NCI-H1694 (cell line): Measurements from ENCODE around the gene AQP12B.

Experiments used
- DNase-seq: peaks from one replicate; lab custom pipeline; 2025; lab: John Stamatoyannopoulos, UW

AQP12B gene

DNA sequence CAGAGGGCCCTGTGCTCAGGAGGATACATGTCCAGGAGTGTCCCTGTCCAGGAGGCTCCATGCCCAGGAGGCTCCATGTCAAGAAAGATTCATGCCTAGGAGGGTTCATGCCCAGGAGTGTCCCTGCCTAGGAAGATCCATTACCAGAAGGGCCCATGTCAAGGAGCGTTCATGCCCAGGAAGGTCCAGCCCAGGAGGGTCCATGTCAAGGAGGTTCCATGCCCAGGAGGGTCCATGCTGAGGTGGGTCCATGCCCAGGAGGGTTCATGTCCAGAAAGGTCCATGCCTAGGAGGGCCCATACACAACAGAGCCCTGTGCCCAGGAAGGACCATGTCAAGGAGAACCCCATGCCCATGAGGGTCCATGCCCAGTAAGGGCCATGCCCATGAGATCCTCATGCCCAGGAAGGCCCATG is 50.4 kb downstream of the AQP12B start:
- DNase-seq: no peak

DNA sequence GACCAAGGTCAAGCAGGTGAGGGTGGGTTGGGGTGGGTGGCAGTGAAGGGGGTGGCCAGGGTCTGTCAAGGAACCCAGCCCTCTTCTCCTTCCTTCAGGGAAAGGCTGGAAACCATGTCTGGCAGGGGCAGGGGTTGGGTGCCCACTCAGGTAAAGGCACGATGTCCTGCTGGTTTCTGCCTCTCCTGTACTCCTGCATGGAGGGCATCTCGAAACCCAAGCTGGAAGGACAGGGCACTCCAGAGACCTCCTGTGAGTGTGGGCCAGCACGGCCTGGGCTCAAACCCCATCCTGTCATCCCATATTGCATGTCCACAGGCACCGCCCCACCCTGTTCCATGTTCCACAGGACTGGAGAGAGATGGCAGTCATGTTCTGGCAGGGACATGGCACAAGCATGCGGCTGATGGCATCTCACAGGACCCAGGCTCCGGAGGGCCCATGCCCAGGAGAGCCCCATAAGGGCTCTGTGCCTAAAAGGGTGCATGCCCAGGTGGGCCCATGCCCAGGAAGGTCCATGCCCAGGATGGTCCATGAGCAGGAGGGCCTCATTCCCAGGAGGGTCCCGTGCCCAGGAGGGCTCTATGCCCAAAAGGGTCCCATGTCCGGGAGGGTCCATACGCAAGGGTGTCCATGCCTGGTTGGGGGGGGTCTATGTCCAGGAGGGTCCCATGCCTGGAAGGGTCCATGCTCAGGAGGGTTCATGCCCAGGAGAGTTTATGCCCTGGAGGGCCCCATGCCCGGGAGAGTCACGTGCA is 51.0 kb downstream of the AQP12B start:
- DNase-seq: no peak

DNA sequence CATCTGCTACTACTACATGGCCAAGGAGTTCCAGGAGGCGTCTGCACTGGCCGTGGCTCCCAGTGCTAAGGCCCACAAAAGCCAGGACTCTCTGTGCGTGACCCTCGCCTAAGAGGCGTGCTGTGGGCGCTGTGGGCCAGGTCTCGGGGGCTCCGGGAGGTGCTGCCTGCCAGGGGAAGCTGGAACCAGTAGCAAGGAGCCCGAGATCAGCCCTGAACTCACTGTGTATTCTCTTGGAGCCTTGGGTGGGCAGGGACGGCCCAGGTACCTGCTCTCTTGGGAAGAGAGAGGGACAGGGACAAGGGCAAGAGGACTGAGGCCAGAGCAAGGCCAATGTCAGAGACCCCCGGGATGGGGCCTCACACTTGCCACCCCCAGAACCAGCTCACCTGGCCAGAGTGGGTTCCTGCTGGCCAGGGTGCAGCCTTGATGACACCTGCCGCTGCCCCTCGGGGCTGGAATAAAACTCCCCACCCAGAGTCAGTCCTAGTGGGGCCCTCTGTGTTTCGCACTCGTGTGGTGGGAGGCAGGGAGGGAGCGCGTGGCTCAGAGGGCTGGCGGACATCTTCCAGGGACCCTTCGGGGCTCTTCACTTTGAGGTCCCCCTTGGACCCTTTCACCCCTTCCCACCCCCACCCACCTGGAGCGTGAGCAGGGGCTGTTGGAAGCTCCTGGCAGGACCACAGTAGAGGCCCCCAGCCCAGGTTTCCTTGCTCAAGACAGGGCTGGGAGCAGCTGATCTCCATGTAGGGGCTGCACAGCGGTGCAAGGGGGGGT is 51.7 kb downstream of the AQP12B start:
- no peak for DNase-seq

DNA sequence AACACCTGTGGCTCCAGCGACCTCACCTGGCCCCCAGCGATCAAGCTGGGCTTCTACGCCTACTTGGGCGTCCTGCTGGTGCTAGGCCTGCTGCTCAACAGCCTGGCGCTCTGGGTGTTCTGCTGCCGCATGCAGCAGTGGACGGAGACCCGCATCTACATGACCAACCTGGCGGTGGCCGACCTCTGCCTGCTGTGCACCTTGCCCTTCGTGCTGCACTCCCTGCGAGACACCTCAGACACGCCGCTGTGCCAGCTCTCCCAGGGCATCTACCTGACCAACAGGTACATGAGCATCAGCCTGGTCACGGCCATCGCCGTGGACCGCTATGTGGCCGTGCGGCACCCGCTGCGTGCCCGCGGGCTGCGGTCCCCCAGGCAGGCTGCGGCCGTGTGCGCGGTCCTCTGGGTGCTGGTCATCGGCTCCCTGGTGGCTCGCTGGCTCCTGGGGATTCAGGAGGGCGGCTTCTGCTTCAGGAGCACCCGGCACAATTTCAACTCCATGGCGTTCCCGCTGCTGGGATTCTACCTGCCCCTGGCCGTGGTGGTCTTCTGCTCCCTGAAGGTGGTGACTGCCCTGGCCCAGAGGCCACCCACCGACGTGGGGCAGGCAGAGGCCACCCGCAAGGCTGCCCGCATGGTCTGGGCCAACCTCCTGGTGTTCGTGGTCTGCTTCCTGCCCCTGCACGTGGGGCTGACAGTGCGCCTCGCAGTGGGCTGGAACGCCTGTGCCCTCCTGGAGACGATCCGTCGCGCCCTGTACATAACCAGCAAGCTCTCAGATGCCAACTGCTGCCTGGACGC is 52.5 kb downstream of the AQP12B start:
- no peak for DNase-seq

DNA sequence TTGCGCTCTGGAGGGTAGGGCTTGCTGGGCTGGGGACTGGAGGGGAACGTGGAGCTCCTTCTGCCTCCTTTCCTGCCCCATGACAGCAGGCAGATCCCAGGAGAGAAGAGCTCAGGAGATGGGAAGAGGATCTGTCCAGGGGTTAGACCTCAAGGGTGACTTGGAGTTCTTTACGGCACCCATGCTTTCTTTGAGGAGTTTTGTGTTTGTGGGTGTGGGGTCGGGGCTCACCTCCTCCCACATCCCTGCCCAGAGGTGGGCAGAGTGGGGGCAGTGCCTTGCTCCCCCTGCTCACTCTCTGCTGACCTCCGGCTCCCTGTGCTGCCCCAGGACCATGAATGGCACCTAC is 53.1 kb downstream of the AQP12B start:
- no peak for DNase-seq

DNA sequence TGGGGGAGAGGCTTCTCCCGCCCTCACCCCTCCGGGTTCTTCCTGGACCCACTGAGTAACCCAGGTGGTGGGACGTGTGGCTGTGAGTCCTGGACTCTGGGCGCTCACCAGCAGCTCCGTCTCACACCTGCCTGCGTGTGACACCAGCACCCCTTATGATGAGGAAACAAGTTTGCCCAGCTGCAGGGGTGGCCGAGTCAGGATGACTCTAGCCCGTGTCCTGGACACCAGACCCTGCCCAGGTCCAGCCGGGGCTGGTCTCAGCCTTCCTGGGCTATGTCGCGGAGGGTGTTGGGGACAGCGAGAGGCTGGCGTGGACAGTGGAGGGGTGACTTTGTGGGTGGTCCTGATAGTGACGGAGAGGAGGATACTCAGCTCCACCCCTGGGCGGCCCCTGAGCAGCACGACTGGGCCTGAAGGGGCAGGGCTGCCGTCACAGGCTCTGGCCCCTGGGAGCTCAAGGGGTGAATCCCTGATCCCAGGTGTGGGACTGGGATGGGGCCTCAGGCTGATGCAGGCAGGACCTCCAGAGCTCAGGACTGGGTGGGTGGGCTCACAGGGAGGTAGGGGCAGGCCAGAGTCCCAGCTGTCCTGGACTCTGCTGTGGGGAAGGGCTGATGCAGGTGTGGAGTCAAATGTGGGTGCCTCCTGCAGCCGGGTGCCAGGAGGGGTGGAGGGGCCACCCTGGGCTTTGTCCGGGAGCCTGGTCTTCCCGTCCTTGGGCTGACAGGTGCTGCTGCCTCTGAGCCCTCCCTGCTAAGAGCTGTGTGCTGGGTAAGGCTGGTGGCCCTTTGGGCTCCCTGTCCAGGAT is 53.7 kb downstream of the AQP12B start:
- DNase-seq: no peak

DNA sequence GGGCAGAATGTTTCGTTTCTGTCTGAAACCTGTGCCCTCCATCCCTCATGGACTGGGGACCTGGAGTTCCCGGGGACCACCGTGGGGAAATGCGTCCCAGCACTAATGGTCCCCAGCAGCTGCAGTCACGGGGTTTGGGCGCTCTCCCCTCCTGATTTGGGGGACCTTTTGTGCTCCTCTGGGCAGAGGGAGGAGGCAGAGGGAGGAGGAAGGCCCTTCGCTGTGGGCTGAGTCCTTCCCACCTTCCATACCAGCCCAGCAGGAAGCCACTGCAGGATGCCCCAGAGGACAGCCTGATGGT is 54.2 kb downstream of the AQP12B start:
- no peak for DNase-seq

DNA sequence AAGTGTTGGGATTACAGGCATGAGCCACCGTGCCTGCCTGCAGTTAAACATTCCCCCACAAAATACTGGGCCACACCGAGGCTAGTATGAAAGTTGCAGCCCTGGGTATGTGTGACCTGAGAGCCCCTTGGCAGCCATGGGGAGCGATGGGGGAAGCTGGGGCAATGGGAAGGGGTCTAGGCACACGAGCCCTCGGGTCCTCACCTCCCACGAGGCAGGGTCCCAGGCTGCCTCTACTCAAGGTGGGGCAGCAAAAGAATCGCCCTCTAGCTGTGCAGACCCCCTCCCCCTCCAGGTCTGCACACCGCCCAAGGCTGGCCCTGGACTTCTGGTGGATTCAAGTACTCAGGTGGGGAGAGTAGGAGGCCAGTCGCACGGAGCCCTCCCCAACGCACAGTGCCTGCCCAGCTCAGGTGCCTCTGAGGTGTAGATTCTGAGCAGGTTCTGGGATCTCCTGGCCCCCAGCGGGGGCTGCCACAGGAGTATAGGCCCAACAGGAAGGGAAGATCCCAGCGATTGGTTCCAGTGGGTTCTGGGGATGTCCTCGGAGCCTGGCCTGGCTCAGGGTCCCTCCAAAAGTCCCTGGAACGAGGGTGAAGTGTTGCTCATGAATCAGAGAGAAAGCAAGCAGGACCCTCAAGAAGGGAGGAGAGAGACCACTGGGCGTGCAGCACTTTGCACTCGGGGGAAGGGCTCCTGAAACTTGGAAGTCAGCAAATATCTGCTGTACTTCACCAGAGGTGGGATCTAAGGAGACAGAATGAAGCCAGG is 54.8 kb downstream of the AQP12B start:
- DNase-seq: no peak

DNA sequence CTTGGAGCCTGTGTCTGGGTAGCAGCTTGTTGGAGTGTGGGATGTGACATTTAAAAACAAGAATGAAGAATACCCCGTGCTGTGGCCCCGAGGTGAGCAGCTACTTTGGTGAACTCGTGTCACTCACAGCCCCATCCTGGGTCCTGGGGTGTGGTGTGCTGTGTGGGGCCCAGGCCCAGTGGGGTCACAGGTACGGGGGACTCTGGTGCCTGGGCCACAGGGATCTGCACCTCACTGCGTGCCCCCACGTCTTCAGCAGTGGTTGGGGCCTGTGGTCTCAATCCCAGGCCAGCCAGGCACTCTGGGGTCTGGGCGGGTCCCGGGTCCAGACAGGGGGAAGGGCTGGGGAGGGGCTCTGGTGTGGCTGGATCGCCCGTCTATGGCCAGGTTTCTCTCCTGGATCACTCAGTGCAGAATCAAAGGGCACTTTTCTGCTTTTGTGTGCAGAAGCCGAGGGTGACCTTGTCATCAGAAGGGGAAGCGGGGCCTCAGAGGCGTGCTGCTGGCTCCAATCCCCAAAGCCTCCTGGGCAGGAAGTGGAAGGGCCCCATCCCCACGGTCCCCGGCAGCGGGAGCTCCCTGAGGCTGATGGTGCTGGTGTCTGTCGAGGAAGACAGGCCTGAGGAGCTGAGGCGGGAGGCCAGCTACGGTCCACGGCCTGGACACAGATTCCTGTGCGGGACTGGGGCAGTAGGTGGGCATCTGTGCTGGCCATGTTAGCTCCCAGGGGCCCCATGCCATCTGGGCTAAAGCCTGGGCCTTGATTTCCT is 56.0 kb downstream of the AQP12B start:
- DNase-seq: no peak
